Spleen (tissue), 11 donors: ENCODE data around the gene ALG14. TPM values are rescaled to one million over a fixed set of nuclear protein-coding genes. Genes with fewer than 3 reads are reported as not detected.

Source experiments
- DNase-seq: peaks from one replicate; pipeline ENCODE4 v3.0.0-alpha.2; 2020
- H3K27ac ChIP-seq, 8 donors: fragments of 200-600 bp; sonication (generic) in 7 of 8; 1 replicate in 4 of 8; 2 replicates in 4 of 8; pipeline versions ENCODE4 v1.5.0 to v1.8.0; 2016 to 2021; ENCODE audit warnings: inconsistent platforms in 4 of 8, mild to moderate bottlenecking in 4 of 8, moderate library complexity in 1 of 8
- H3K27me3 ChIP-seq, 7 donors: fragments of 200-600 bp; sonication (generic) in 6 of 7; replicated peaks in 1 of 7; 1 replicate in 4 of 7; 2 replicates in 3 of 7; pipeline versions ENCODE4 v1.5.0 to v1.8.0; 2016 to 2021; ENCODE audit warnings: inconsistent platforms in 3 of 7, mild to moderate bottlenecking in 1 of 7
- H3K36me3 ChIP-seq, 6 donors: fragments of 200-600 bp; sonication (generic) in 5 of 6; 1 replicate in 4 of 6; 2 replicates in 2 of 6; pipeline versions ENCODE4 v1.5.0 to v1.8.0; 2016 to 2021; ENCODE audit warnings: inconsistent platforms in 2 of 6
- H3K4me1 ChIP-seq, 6 donors: fragments of 200-600 bp; sonication (generic) in 5 of 6; 1 replicate in 3 of 6; 2 replicates in 3 of 6; pipeline versions ENCODE4 v1.5.0 to v1.8.0; 2016 to 2021; ENCODE audit warnings: inconsistent platforms in 3 of 6
- H3K4me3 ChIP-seq, 8 donors: fragments of 200-600 bp; sonication (generic) in 7 of 8; 1 replicate in 4 of 8; 2 replicates in 4 of 8; pipeline versions ENCODE4 v1.5.0 to v1.8.0; 2016 to 2021; ENCODE audit warnings: inconsistent platforms in 4 of 8, mild to moderate bottlenecking in 4 of 8, moderate library complexity in 2 of 8
- H3K9me3 ChIP-seq, 8 donors: fragments of 200-600 bp; sonication (generic) in 7 of 8; 1 replicate in 4 of 8; 2 replicates in 4 of 8; pipeline versions ENCODE4 v1.5.0 to v1.8.0; 2016 to 2021; ENCODE audit warnings: inconsistent platforms in 4 of 8
- POLR2A ChIP-seq, 3 donors: fragments of 450-650 bp; IDR thresholded peaks; one replicate each; pipeline ENCODE4 v1.5.1; 2017; ENCODE audit warnings: antibody characterized with exemption in 3 of 3, mild to moderate bottlenecking in 1 of 3
- POLR2AphosphoS5 ChIP-seq, 3 donors: sonication (generic); formaldehyde crosslinking; IDR thresholded peaks; one replicate each; pipeline ENCODE4 v1.5.1; 2017; ENCODE audit warnings: antibody characterized with exemption in 3 of 3
- WGBS, 5 donors: extraction: QIAGEN DNeasy Blood & Tissue Kit in 3 of 5; methylation state at CpG; one replicate each; pipeline versions ENCODE4 v1.1.5 to v1.1.7; 2013 to 2018; 5-methylcytosine and 5-hydroxymethylcytosine counted together
- intact Hi-C: fragments of 100-400 bp; cut with DNase I; formaldehyde crosslinking; loops from one replicate; pipeline ENCODE4 v1.15.0; 2023; ENCODE audit warnings: low total_unique reads
- polyA plus RNA-seq, 3 donors: library from polyadenylated mRNA; stranded (reverse); fragments of 200-250 nt; gene quantifications; one replicate each; pipeline ENCODE4 v1.2.1, GENCODE V29; 2013
- total RNA-seq, 7 donors: library from RNA; depleted of rRNA in 3 of 7; stranded (reverse); fragments of >200 nt in 3 of 7; fragmentation: NEBNext Ultra II Directional in 4 of 7; extraction: Animal tissue kit (Norgen Biotek cat#: 25700) in 4 of 7; gene quantifications; one replicate each; pipeline versions ENCODE4 v1.1.0 to v1.2.1, GENCODE V29; 2016 to 2021
- TF ChIP-seq, protein P1 (sequence below), 11 experiments: fragments of 200-600 bp in 7 of 11; fragments of 450-650 bp in 4 of 11; sonication (generic) in 4 of 11; IDR thresholded peaks in 8 of 11; conservative IDR thresholded peaks in 3 of 11; 1 replicate in 7 of 11; 2 replicates in 4 of 11; pipeline versions ENCODE4 v1.4.0 to v1.8.0; 2016 to 2021; ENCODE audit warnings: antibody characterized with exemption in 11 of 11, inconsistent platforms in 4 of 11, mild to moderate bottlenecking in 1 of 11
- donor health status: healthy with polysubstance abuse.
- donor health status: DM: no; HTN: no; CAD: no; lungs with moderate emphysema.
- donor health status: DM: no; HTN: no; CAD: no.
- donor health status: Bipolar disorder and iron deficiency.
- donor health status: healthy.
- donor health status: DM: no; HTN: no; CAD: no.
- donor health status: DM: yes; HTN: yes; CAD: no.

ALG14 gene
- total and polyA plus RNA-seq, 10 donors: 0.78 to 6.0 (median 1.2) TPM

DNA sequence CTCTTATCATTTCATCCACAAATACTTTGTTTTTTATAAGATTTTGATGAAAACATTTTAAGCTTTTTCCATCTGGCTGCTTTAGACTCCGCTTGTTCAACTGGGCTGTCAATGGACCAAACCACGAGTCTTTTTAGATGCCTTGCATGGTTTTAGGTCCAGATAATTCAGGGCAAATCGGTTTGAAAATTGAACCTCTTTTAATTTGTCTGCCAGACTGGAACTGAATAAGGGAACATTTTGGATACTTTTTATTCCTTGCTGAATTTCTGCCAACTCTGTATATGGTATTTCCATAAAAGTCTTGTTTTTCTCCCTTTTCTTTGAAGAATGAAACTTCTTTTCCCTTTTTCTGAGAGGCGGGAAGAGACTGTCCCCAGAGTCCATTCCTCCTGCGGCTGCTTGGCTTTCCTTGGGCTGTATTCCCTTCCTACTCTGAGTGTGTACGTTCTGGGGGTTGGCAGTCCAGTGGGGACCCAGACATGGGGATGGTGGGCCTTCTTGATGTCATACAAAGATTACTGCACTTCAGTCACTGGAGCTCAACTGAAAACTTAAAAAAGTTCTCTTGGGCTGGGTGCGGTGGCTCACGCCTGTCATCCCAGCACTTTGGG is 99.3 kb downstream of the ALG14 start:
- intact Hi-C loops: no loop called here
- H3K4me3 ChIP-seq: no peak overlapping the region
- no peaks in the 10 kb centered on the region for H3K36me3 ChIP-seq
- 89 to 98% (median 92%) methylated on average over 8 of the region's 8 CpGs for WGBS, 5 donors
- peak overlapping the region in 2 of 8 donors; percentile 22 to 40 for H3K27ac ChIP-seq
- H3K4me1 ChIP-seq: peaks cover 0 to 16% (median 6%) of the 10 kb centered on the region in 6 donors
- no peak for DNase-seq
- TF ChIP-seq POLR2AphosphoS5 (IDR thresholded peaks at IDR 0.05) (no peak), POLR2A (IDR thresholded peaks at IDR 0.05) (no peak)
- TF ChIP-seq, protein P1, sequence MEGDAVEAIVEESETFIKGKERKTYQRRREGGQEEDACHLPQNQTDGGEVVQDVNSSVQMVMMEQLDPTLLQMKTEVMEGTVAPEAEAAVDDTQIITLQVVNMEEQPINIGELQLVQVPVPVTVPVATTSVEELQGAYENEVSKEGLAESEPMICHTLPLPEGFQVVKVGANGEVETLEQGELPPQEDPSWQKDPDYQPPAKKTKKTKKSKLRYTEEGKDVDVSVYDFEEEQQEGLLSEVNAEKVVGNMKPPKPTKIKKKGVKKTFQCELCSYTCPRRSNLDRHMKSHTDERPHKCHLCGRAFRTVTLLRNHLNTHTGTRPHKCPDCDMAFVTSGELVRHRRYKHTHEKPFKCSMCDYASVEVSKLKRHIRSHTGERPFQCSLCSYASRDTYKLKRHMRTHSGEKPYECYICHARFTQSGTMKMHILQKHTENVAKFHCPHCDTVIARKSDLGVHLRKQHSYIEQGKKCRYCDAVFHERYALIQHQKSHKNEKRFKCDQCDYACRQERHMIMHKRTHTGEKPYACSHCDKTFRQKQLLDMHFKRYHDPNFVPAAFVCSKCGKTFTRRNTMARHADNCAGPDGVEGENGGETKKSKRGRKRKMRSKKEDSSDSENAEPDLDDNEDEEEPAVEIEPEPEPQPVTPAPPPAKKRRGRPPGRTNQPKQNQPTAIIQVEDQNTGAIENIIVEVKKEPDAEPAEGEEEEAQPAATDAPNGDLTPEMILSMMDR (IDR thresholded peaks at IDR 0.05 in 8 of 11, conservative IDR thresholded peaks at IDR 0.05 in 3 of 11): no peak
- no peaks in the 10 kb centered on the region for H3K9me3 ChIP-seq
- no peaks in the 10 kb centered on the region for H3K27me3 ChIP-seq

GRCh38 chr1:94971491-94971924 is 101.2 kb downstream of the ALG14 start:
- intact Hi-C loops: no loop called here
- peak overlapping the region in 7 of 8 donors; percentile 40 to 79 (median 62) for H3K27ac ChIP-seq
- no peak for DNase-seq
- peaks cover 0 to 16% (median 6%) of the 10 kb centered on the region in 6 donors for H3K4me1 ChIP-seq
- TF ChIP-seq, protein P1 (IDR thresholded peaks at IDR 0.05 in 8 of 11, conservative IDR thresholded peaks at IDR 0.05 in 3 of 11): no peak
- TF ChIP-seq POLR2AphosphoS5 (IDR thresholded peaks at IDR 0.05): no peak
- TF ChIP-seq POLR2A (IDR thresholded peaks at IDR 0.05): no peak
- H3K9me3 ChIP-seq: no peaks in the 10 kb centered on the region
- no peak overlapping the region for H3K4me3 ChIP-seq
- WGBS, 5 donors: 54 to 70% (median 64%) methylated on average over 6 of the region's 6 CpGs
- no peaks in the 10 kb centered on the region for H3K36me3 ChIP-seq
- H3K27me3 ChIP-seq: no peaks in the 10 kb centered on the region

GRCh38 chr1:94970783-94971182 is 102.0 kb downstream of the ALG14 start:
- 84 to 89% (median 87%) methylated on average over 2 of the region's 2 CpGs for WGBS, 5 donors
- Histone ChIP-seq H3K36me3 (no peaks in the 10 kb centered on the region), H3K4me1 (peaks cover 0 to 16% (median 6%) of the 10 kb centered on the region in 6 donors), H3K4me3 (no peak overlapping the region), H3K27me3 (no peaks in the 10 kb centered on the region), H3K9me3 (no peaks in the 10 kb centered on the region), H3K27ac (peak overlapping the region in 7 of 8 donors; percentile 40 to 79 (median 62))
- TF ChIP-seq POLR2A (IDR thresholded peaks at IDR 0.05) (no peak), POLR2AphosphoS5 (IDR thresholded peaks at IDR 0.05) (no peak)
- TF ChIP-seq, protein P1 (IDR thresholded peaks at IDR 0.05 in 8 of 11, conservative IDR thresholded peaks at IDR 0.05 in 3 of 11): no peak
- intact Hi-C loops: no loop called here
- DNase-seq: no peak

DNA sequence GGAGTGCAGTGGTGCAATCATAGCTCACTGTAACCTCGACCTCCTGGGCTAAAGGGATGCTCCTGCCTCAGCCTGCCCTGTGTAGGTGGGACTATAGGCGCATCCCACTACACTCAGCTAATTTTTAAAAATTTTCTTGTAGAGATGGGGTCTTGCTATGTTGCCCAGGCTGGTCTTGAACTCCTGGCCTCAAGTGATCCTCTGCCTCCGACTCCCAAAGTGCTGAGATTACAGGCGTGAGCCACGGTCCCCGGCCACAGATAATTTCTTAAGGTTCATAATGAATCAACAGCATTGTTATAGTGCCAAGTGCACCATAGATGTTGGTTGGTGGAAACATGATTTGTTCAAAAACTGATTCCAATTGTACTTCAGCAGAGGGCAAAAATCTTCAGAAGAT is 103.6 kb downstream of the ALG14 start:
- Histone ChIP-seq H3K4me1 (peaks cover 0 to 16% (median 6%) of the 10 kb centered on the region in 6 donors), H3K36me3 (no peaks in the 10 kb centered on the region), H3K4me3 (no peak overlapping the region), H3K27me3 (no peaks in the 10 kb centered on the region), H3K9me3 (no peaks in the 10 kb centered on the region), H3K27ac (no peak overlapping the region)
- 85 to 98% (median 94%) methylated on average over 6 of the region's 6 CpGs for WGBS, 5 donors
- DNase-seq: no peak
- TF ChIP-seq POLR2AphosphoS5 (IDR thresholded peaks at IDR 0.05): no peak
- TF ChIP-seq POLR2A (IDR thresholded peaks at IDR 0.05): no peak
- TF ChIP-seq, protein P1 (IDR thresholded peaks at IDR 0.05 in 8 of 11, conservative IDR thresholded peaks at IDR 0.05 in 3 of 11): no peak
- intact Hi-C loops: no loop called here
